Measurements from ENCODE around the gene LRWD1.

DNA sequence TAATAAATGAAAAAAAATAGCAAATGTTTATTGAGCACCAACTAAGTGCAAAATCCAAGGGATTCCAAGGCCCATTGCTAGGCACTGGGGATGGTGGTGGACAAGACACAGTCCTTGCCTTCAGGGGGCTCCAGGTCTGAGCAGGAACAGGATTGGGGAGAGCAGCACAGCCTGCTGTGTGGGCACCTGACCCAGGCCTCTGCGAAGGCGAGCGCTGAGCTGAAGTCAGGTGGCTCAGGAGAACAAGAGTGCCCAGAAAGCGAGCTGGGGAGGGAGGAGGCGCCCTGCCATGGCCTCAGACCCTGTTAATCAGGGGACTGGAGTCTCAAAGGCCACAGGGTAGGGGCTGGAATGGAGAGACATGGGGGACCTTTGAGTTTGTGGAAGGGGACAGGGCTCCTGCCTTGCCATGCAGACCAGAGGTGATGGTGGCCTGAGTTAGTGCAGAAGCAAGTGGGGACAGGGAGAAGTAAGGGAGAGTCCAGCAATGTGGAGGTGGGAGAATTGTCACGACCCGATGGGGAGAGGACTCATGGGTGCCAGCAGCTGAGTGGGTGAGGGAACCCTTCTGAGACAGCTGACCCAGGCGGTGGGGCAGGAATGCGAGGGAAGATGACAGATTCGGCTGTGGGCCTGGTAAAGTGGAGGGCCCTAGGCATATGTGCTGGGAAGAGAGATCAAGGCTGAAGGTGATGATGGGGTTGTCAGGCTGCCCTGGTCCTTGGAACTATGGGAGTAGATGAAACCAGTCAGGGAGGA, 35.5 kb upstream of the LRWD1 start:
- TF ChIP-seq, protein P1, sequence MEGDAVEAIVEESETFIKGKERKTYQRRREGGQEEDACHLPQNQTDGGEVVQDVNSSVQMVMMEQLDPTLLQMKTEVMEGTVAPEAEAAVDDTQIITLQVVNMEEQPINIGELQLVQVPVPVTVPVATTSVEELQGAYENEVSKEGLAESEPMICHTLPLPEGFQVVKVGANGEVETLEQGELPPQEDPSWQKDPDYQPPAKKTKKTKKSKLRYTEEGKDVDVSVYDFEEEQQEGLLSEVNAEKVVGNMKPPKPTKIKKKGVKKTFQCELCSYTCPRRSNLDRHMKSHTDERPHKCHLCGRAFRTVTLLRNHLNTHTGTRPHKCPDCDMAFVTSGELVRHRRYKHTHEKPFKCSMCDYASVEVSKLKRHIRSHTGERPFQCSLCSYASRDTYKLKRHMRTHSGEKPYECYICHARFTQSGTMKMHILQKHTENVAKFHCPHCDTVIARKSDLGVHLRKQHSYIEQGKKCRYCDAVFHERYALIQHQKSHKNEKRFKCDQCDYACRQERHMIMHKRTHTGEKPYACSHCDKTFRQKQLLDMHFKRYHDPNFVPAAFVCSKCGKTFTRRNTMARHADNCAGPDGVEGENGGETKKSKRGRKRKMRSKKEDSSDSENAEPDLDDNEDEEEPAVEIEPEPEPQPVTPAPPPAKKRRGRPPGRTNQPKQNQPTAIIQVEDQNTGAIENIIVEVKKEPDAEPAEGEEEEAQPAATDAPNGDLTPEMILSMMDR (IDR thresholded peaks at IDR 0.05; ENCODE audit: low read length) = no peak
- no peak for TF ChIP-seq EZH2 (IDR thresholded peaks at IDR 0.05; ENCODE audit: borderline replicate concordance, low read length)
